ACC112 (cell line): ENCODE measurements around the gene VENTX.

ENCODE experiments used
- H2AFZ ChIP-seq: fragments of 200-600 bp; sonication (generic); one replicate; pipeline ENCODE4 v1.6.0; 2017; ENCODE audit warnings: antibody characterized with exemption, low read length; ENCODE audit not compliant: unreplicated experiment
- H3K27ac ChIP-seq: fragments of 200-600 bp; sonication (generic); 2 replicates; pipeline ENCODE4 v1.5.1; 2014; ENCODE audit warnings: low read depth, mild to moderate bottlenecking, antibody characterized with exemption, low read length, moderate library complexity
- H3K27me3 ChIP-seq: fragments of 200-600 bp; sonication (generic); 2 replicates; pipeline ENCODE4 v1.6.1; 2014; ENCODE audit warnings: mild to moderate bottlenecking, antibody characterized with exemption, low read length, moderate library complexity, mixed read lengths; ENCODE audit not compliant: insufficient read depth
- H3K36me3 ChIP-seq: fragments of 200-600 bp; sonication (generic); 2 replicates; pipeline ENCODE4 v1.6.1; 2016; ENCODE audit warnings: mild to moderate bottlenecking, antibody characterized with exemption, low read length, moderate library complexity, mixed read lengths; ENCODE audit not compliant: insufficient read depth
- H3K4me1 ChIP-seq: fragments of 200-600 bp; sonication (generic); one replicate; pipeline ENCODE4 v1.6.1; 2016; ENCODE audit warnings: low read length, mixed read lengths; ENCODE audit not compliant: insufficient read depth, unreplicated experiment, control insufficient read depth
- H3K4me3 ChIP-seq: fragments of 200-600 bp; sonication (generic); 2 replicates; pipeline ENCODE4 v1.5.1; 2014; ENCODE audit warnings: mild to moderate bottlenecking, low read depth, low read length
- H3K79me2 ChIP-seq: fragments of 200-600 bp; sonication (generic); one replicate; pipeline ENCODE4 v1.6.0; 2016; ENCODE audit warnings: low read length; ENCODE audit not compliant: control insufficient read depth, unreplicated experiment, insufficient read depth

Gene VENTX

DNA sequence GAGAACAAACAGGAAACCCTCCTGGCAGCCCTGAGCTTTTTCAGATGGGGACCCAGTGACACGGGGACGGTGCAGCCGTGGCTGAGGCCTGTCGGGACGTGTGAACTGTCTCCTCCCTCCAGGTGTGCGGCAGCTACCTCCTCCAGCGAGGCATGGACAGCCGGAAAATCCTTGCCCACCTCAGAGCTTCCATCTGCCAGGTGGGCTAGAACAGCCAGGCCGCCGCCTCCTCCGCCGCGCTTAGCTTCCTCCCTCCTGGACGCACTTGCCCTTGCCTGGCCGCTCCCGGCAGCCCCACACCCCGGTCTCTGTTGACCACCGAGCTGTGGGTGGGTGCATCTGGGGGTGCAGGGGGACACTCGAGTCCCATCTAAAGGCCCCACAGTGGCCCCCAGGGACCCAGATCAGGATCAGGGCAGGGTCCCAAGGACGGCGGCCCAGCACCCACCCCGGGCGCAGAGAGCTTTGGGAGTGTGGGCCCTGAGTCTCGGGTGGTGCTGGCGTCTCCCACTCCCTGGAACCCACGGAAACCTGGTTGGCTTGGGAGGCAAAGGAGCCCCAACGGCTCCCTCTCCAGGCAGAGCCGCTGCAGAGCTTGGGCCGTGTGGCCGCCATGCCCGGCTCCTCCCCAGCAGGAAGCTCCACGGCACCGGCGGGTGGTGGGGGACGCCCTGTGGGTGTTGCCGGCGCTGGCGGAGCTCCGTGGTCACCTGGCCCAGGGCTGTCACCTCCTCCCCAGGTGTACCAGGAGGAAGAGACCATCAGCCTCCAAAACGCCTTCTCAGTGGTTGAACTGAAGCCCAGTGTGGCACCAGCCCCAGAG, 40.5 kb upstream of the VENTX start:
- Histone ChIP-seq H3K4me3 (no peak overlapping the region), H3K36me3 (no peaks in the 10 kb centered on the region), H3K27ac (no peak overlapping the region), H3K4me1 (no peaks in the 10 kb centered on the region), H3K79me2 (no peaks in the 10 kb centered on the region), H3K27me3 (peaks cover 11% of the 10 kb centered on the region; the same call in 1 of the 2 replicates), H2AFZ (no peak overlapping the region)

- no peaks in the 10 kb centered on the region for H3K36me3 ChIP-seq
- peaks cover 11% of the 10 kb centered on the region; the same call in 1 of the 2 replicates for H3K27me3 ChIP-seq
- no peak overlapping the region for H3K27ac ChIP-seq
- no peaks in the 10 kb centered on the region for H3K4me1 ChIP-seq
- no peak overlapping the region for H2AFZ ChIP-seq
- no peak overlapping the region for H3K4me3 ChIP-seq
- H3K79me2 ChIP-seq: no peaks in the 10 kb centered on the region
Observed at GRCh38 chr10:133197786-133198185, 39.9 kb upstream of the VENTX start.

GRCh38 chr10:133198206-133198605, 39.4 kb upstream of the VENTX start:
- Histone ChIP-seq H3K4me1 (no peaks in the 10 kb centered on the region), H3K27me3 (peaks cover 11% of the 10 kb centered on the region; the same call in 1 of the 2 replicates), H3K4me3 (no peak overlapping the region), H3K36me3 (no peaks in the 10 kb centered on the region), H3K79me2 (no peaks in the 10 kb centered on the region), H2AFZ (no peak overlapping the region), H3K27ac (no peak overlapping the region)

DNA sequence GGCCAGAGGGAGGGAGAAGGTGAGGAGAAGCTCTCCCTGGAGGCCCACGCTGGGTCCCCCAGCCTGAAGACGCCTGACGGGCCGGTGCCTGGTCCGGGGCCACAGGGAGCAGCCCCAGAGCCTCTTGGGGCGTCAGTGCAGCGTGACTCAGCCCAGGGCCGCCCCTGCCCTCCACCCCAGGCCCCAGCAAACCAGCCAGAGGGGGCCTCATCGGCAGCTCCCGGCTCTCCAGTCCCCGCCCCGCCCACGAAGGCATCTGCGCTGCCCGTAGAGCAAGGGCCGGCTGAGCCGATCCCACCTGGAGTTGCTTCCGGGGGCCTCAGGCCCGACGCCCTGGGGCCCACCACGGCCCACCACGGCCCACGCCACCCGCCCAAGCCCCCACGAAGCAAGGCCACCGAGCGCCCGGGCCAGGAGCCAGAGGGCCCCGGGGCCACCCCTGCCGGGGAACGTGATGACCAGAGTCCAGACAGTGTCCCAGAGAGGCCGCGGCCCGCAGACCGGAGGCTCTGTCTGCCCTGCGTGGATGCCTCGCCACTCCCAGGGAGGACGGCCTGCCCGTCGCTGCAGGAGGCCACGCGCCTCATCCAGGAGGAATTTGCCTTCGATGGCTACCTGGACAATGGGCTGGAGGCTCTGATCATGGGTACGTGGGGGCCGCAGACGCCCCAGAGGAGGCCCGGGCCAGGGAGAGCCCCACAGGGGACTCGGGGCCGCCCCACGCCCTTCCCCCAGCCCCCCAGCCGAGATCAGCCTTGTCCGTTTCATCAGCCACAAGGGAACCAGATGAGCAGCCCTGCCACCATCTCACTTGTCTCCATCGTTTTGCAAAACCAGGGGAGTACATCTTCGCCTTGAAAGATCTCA, 38.8 kb upstream of the VENTX start:
- no peaks in the 10 kb centered on the region for H3K4me1 ChIP-seq
- no peak overlapping the region for H2AFZ ChIP-seq
- H3K27ac ChIP-seq: no peak overlapping the region
- no peaks in the 10 kb centered on the region for H3K36me3 ChIP-seq
- H3K27me3 ChIP-seq: peaks cover 5% of the 10 kb centered on the region; the same call in 1 of the 2 replicates
- no peaks in the 10 kb centered on the region for H3K79me2 ChIP-seq
- H3K4me3 ChIP-seq: no peak overlapping the region

DNA sequence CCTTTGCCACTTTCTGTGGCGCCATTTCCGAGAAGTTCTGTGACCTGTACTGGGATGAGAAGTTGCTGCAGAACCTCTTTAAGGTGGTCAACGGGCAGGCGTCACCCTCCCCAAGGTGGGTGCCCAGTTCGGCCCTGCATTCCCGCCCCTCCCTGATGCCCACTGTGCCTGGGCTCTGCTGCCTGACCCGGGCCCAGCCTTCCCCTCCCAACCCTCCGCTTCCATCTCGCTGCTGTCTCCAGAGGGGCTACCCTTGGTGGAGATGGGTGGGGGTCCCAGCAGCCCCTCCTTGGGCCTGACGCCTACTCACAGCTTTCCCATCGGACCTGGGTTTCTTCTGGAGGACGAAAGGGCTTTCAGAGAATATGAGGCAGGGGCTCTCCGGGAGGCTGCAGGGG, 38.2 kb upstream of the VENTX start:
- Histone ChIP-seq H3K4me1 (no peaks in the 10 kb centered on the region), H3K36me3 (no peaks in the 10 kb centered on the region), H3K4me3 (no peak overlapping the region), H3K27me3 (0 out of 2 replicates have a peak, but pooled peaks cover 4% of the 10 kb centered on the region), H2AFZ (no peak overlapping the region), H3K79me2 (no peaks in the 10 kb centered on the region), H3K27ac (no peak overlapping the region)

DNA sequence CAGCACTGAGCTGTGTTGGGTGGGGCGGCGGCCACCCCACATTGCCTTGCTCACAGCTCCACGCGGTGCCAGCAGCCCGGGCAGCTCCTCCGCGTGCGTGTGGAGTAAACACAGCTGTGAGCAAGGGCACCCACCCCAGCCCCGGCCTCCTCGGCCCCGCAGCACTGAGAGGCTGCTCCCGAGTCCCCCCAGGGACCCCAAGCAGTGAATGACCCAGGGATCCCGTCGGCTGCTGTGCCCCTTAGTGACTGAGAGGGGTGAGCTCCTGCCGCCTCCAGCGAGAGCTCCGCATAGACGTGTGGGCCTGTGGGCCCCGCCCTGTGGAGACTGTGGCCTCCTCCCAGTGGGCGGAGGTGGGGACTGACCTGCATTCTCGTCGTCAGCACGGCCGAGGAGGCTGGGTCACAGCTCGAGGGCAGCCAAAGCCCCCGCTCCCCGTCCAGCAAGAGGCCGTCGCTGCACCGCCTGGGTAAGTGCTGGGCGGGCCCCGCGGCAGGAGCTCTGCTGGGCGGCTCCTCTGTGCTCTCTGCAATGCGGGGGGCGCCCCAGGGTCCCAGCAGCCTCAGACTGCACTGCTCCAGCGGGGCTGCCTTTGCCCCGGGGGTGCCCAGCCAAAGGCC, 37.6 kb upstream of the VENTX start:
- H3K27me3 ChIP-seq: no peaks in the 10 kb centered on the region
- no peak overlapping the region for H3K27ac ChIP-seq
- H3K4me3 ChIP-seq: no peak overlapping the region
- no peak overlapping the region for H2AFZ ChIP-seq
- no peaks in the 10 kb centered on the region for H3K79me2 ChIP-seq
- H3K4me1 ChIP-seq: no peaks in the 10 kb centered on the region
- no peaks in the 10 kb centered on the region for H3K36me3 ChIP-seq

GRCh38 chr10:133200621-133201031, 37.0 kb upstream of the VENTX start:
- no peaks in the 10 kb centered on the region for H3K36me3 ChIP-seq
- H3K27me3 ChIP-seq: no peaks in the 10 kb centered on the region
- H3K79me2 ChIP-seq: no peaks in the 10 kb centered on the region
- H3K27ac ChIP-seq: no peak overlapping the region
- H3K4me3 ChIP-seq: no peak overlapping the region
- H3K4me1 ChIP-seq: no peaks in the 10 kb centered on the region
- no peak overlapping the region for H2AFZ ChIP-seq

GRCh38 chr10:133201151-133201947, 36.3 kb upstream of the VENTX start:
- no peaks in the 10 kb centered on the region for H3K36me3 ChIP-seq
- H3K4me3 ChIP-seq: no peak overlapping the region
- H3K4me1 ChIP-seq: no peaks in the 10 kb centered on the region
- no peak overlapping the region for H2AFZ ChIP-seq
- no peak overlapping the region for H3K27ac ChIP-seq
- no peaks in the 10 kb centered on the region for H3K79me2 ChIP-seq
- H3K27me3 ChIP-seq: no peaks in the 10 kb centered on the region

GRCh38 chr10:133201948-133202725, 35.5 kb upstream of the VENTX start:
- Histone ChIP-seq H2AFZ (no peak overlapping the region), H3K79me2 (no peaks in the 10 kb centered on the region), H3K27ac (no peak overlapping the region), H3K4me3 (no peak overlapping the region), H3K27me3 (no peaks in the 10 kb centered on the region), H3K4me1 (no peaks in the 10 kb centered on the region), H3K36me3 (no peaks in the 10 kb centered on the region)
